ENCODE data around the gene BEND6. TPM values are rescaled to one million over a fixed set of nuclear protein-coding genes. Genes with fewer than 3 reads are reported as not detected.

Gene BEND6
- total and polyA plus RNA-seq, 2 of the 13 experiments (the other 11 are each of a cell fraction or from before 2014, with no cell fraction given), result 0.20 to 0.21 TPM

GRCh38 chr6:56962441-56962840 lies 7.5 kb downstream of the BEND6 start (continued):
- no peak for TF ChIP-seq SNAPC4 (CRISPR knock-in tag; IDR thresholded peaks at IDR 0.05)
- TF ChIP-seq KLF15 (CRISPR knock-in tag; IDR thresholded peaks at IDR 0.05; ENCODE audit: borderline replicate concordance), result no peak

GRCh38 chr6:56963043-56963442 lies 8.1 kb downstream of the BEND6 start:
- Histone ChIP-seq H3K9ac (ENCODE audit: insufficient read depth, low read depth, low read length) (no peak overlapping the region), H3K4me2 (ENCODE audit: low read depth, low read length) (no peak overlapping the region), H3K27me3 (ENCODE audit: control insufficient read depth in 1 of 2, insufficient read depth in 2 of 2, low read length in 2 of 2) (peaks cover 3 to 18% of the 10 kb centered on the region in 2 experiments; a peak in 1 of 5 replicates), H3K27ac (ENCODE audit: extremely low read length, insufficient read depth, low read length) (no peak overlapping the region), H3K36me3 (replicated peaks in 1 of 2; ENCODE audit: control insufficient read depth in 1 of 2, insufficient read depth in 2 of 2, low read length in 2 of 2) (no peaks in the 10 kb centered on the region), H3K4me1 (ENCODE audit: insufficient read depth, low read length) (no peaks in the 10 kb centered on the region), H3K9me3 (ENCODE audit: low read length) (no peaks in the 10 kb centered on the region), H2AFZ (ENCODE audit: low read length) (no peak overlapping the region), H4K20me1 (ENCODE audit: insufficient read depth, low read length) (no peaks in the 10 kb centered on the region), H3K79me2 (ENCODE audit: insufficient read depth, low read length) (no peaks in the 10 kb centered on the region), H3K4me3 (replicated peaks in 1 of 3; ENCODE audit: insufficient read depth in 1 of 3, low read depth in 2 of 3, low read length in 3 of 3) (no peak overlapping the region)
- in situ Hi-C loops (cut with HindIII; ENCODE audit: extremely low pct_ligation_motif_present, low pct_unique_long_range_greater_than_20kb) (no loop called here), intact Hi-C loops (cut with micrococcal nuclease; ENCODE audit: unreplicated experiment) (no loop called here)
- CTCF ChIA-PET (ENCODE audit: low intra/inter-chr PET ratio, low total read pairs), result no interaction called here
- POLR2A ChIA-PET, result no interaction called here
- 59% methylated on average over 3 of the region's 3 CpGs for WGBS (ENCODE audit: low lambda C conversion rate)
- BruUV-seq (replicated peaks), result no TSS peak
- no peak for DNase-seq (ENCODE audit: low spot score)
- TF ChIP-seq ZNF142 (CRISPR knock-in tag; IDR thresholded peaks at IDR 0.05) (no peak), PAF1 (CRISPR knock-in tag; IDR thresholded peaks at IDR 0.05) (no peak), KLF11 (CRISPR knock-in tag; IDR thresholded peaks at IDR 0.05) (no peak), KLF16 (CRISPR knock-in tag; IDR thresholded peaks at IDR 0.05) (no peak), CSRNP2 (CRISPR knock-in tag; conservative IDR thresholded peaks at IDR 0.05; ENCODE audit: low read depth) (no peak), RAD51 (IDR thresholded peaks at IDR 0.05; ENCODE audit: borderline replicate concordance) (no peak), MLLT10 (CRISPR knock-in tag; IDR thresholded peaks at IDR 0.05) (no peak)
- ATAC-seq, result no peak
- no peak for FAIRE-seq
